ENCODE data around the gene CCNQ.

- TF ChIP-seq CTCF (conservative IDR thresholded peaks at IDR 0.05) (no peak), EZH2 (IDR thresholded peaks at IDR 0.05; ENCODE audit: low read depth) (no peak)
Observed at GRCh38 chrX:153560466-153560865, 38.5 kb downstream of the CCNQ start.
